ENCODE measurements around the gene SLC34A1.

SLC34A1 gene

DNA sequence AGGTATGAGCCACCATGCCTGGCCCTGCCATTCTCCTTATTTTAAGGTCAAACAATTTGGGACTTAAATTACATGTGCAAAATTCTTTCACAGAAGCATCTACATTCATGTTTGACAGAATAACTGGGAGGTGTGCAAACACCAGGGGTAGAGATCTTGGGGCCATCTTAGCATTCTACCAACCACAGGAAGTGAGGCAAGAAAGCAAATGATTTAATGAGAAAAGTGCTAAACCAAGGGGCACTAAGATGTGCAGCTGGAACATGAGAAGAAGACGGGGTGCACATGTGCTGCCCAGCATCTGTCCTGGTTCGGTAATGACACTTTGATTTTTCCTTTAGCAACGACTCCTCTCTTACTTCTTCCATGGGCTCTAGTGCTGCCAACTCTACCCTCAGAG is 26.3 kb downstream of the SLC34A1 start (continued):
- TF ChIP-seq, protein P1, sequence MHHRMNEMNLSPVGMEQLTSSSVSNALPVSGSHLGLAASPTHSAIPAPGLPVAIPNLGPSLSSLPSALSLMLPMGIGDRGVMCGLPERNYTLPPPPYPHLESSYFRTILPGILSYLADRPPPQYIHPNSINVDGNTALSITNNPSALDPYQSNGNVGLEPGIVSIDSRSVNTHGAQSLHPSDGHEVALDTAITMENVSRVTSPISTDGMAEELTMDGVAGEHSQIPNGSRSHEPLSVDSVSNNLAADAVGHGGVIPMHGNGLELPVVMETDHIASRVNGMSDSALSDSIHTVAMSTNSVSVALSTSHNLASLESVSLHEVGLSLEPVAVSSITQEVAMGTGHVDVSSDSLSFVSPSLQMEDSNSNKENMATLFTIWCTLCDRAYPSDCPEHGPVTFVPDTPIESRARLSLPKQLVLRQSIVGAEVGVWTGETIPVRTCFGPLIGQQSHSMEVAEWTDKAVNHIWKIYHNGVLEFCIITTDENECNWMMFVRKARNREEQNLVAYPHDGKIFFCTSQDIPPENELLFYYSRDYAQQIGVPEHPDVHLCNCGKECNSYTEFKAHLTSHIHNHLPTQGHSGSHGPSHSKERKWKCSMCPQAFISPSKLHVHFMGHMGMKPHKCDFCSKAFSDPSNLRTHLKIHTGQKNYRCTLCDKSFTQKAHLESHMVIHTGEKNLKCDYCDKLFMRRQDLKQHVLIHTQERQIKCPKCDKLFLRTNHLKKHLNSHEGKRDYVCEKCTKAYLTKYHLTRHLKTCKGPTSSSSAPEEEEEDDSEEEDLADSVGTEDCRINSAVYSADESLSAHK (tag by site-specific recombination; IDR thresholded peaks at IDR 0.05), result no peak
- TF ChIP-seq SP2 (tag by site-specific recombination; IDR thresholded peaks at IDR 0.05) (no peak), ZNF114 (tag by site-specific recombination; IDR thresholded peaks at IDR 0.05) (no peak), YY1 (tag by site-specific recombination; IDR thresholded peaks at IDR 0.05) (no peak), ZNF701 (tag by site-specific recombination; IDR thresholded peaks at IDR 0.05) (no peak), ZNF157 (tag by site-specific recombination; IDR thresholded peaks at IDR 0.05) (no peak)
- TF ChIP-seq, protein P2, sequence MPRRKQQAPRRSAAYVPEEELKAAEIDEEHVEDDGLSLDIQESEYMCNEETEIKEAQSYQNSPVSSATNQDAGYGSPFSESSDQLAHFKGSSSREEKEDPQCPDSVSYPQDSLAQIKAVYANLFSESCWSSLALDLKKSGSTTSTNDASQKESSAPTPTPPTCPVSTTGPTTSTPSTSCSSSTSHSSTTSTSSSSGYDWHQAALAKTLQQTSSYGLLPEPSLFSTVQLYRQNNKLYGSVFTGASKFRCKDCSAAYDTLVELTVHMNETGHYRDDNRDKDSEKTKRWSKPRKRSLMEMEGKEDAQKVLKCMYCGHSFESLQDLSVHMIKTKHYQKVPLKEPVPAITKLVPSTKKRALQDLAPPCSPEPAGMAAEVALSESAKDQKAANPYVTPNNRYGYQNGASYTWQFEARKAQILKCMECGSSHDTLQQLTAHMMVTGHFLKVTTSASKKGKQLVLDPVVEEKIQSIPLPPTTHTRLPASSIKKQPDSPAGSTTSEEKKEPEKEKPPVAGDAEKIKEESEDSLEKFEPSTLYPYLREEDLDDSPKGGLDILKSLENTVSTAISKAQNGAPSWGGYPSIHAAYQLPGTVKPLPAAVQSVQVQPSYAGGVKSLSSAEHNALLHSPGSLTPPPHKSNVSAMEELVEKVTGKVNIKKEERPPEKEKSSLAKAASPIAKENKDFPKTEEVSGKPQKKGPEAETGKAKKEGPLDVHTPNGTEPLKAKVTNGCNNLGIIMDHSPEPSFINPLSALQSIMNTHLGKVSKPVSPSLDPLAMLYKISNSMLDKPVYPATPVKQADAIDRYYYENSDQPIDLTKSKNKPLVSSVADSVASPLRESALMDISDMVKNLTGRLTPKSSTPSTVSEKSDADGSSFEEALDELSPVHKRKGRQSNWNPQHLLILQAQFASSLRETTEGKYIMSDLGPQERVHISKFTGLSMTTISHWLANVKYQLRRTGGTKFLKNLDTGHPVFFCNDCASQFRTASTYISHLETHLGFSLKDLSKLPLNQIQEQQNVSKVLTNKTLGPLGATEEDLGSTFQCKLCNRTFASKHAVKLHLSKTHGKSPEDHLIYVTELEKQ (tag by site-specific recombination; IDR thresholded peaks at IDR 0.05; ENCODE audit: borderline replicate concordance), result no peak
- TF ChIP-seq, protein P3, sequence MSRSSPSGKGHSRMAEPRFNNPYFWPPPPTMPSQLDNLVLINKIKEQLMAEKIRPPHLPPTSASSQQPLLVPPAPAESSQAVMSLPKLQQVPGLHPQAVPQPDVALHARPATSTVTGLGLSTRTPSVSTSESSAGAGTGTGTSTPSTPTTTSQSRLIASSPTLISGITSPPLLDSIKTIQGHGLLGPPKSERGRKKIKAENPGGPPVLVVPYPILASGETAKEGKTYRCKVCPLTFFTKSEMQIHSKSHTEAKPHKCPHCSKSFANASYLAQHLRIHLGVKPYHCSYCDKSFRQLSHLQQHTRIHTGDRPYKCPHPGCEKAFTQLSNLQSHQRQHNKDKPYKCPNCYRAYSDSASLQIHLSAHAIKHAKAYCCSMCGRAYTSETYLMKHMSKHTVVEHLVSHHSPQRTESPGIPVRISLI (tag by site-specific recombination; IDR thresholded peaks at IDR 0.05), result no peak
- TF ChIP-seq, protein P4, sequence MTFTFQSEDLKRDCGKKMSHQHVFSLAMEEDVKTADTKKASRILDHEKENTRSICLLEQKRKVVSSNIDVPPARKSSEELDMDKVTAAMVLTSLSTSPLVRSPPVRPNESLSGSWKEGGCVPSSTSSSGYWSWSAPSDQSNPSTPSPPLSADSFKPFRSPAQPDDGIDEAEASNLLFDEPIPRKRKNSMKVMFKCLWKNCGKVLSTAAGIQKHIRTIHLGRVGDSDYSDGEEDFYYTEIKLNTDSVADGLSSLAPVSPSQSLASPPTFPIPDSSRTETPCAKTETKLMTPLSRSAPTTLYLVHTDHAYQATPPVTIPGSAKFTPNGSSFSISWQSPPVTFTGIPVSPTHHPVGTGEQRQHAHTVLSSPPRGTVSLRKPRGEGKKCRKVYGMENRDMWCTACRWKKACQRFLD (tag by site-specific recombination; IDR thresholded peaks at IDR 0.05), result no peak
- TF ChIP-seq, protein P5, sequence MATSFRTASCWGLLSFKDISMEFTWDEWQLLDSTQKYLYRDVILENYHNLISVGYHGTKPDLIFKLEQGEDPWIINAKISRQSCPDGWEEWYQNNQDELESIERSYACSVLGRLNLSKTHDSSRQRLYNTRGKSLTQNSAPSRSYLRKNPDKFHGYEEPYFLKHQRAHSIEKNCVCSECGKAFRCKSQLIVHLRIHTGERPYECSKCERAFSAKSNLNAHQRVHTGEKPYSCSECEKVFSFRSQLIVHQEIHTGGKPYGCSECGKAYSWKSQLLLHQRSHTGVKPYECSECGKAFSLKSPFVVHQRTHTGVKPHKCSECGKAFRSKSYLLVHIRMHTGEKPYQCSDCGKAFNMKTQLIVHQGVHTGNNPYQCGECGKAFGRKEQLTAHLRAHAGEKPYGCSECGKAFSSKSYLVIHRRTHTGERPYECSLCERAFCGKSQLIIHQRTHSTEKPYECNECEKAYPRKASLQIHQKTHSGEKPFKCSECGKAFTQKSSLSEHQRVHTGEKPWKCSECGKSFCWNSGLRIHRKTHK (tag by site-specific recombination; IDR thresholded peaks at IDR 0.05), result no peak

DNA sequence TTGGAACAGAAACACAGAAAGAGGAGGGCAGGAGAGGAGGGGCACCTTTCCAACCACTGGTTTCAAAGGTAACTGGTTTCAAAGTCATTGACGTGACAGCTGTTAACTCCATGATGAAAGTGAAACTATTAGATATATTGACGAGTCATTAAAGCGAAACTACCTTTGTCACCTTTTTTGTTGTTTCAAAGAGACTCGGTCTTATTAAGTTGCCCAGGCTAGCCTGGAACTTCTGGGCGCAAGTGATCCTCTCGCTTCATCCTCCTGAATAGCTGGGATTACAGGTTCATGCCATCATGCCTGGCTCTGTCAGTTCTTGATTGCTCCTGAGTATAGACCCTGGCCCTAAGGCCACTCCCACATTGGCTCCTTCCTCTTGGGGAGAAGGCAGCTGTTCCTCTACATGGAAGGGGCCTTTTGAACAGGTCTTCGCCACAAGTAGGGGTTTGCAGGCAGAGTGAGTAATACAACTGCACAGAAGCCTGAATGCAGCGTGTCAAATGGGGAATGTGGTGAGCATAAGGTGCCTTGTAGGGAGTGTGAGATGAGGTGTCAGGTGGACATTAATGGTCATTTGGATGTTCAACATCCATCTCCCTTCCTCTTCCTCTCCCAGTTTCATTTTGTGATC is 28.5 kb downstream of the SLC34A1 start:
- H3K4me3 ChIP-seq (ENCODE audit: low read depth, low read length), result no peak overlapping the region
- H3K36me3 ChIP-seq (ENCODE audit: control insufficient read depth in 2 of 2, insufficient read depth in 1 of 2, low read length in 2 of 2), result no peaks in the 10 kb centered on the region
- H3K9me3 ChIP-seq (ENCODE audit: control insufficient read depth, insufficient read depth, low read depth, low read length), result no peaks in the 10 kb centered on the region
- no peak overlapping the region for H3K27ac ChIP-seq (ENCODE audit: extremely low read depth, low read depth, low read length)
- H3K4me1 ChIP-seq (ENCODE audit: control insufficient read depth, insufficient read depth, low read length), result no peaks in the 10 kb centered on the region
- CTCF ChIA-PET, result interaction anchor here (0.6 to 2.7 kb wide), 3 partner anchors 10 to 22 kb away, joined by 3 to 14 read pairs (median 8); no protein-coding TSS in a partner anchor
- POLR2A ChIA-PET, result interaction anchor here (0.9 to 1.7 kb wide), 2 partner anchors 13 to 100 kb away, joined by 3 to 6 read pairs; no protein-coding TSS in a partner anchor
- TF ChIP-seq ZNF768 (tag by site-specific recombination; IDR thresholded peaks at IDR 0.05) (no peak), ZNF701 (tag by site-specific recombination; IDR thresholded peaks at IDR 0.05) (no peak), ZNF660 (tag by site-specific recombination; IDR thresholded peaks at IDR 0.05) (no peak), YY1 (tag by site-specific recombination; IDR thresholded peaks at IDR 0.05) (no peak), ZNF184 (tag by site-specific recombination; IDR thresholded peaks at IDR 0.05) (no peak), ZNF830 (tag by site-specific recombination; IDR thresholded peaks at IDR 0.05; ENCODE audit: low read depth) (no peak)
- TF ChIP-seq, protein P6, sequence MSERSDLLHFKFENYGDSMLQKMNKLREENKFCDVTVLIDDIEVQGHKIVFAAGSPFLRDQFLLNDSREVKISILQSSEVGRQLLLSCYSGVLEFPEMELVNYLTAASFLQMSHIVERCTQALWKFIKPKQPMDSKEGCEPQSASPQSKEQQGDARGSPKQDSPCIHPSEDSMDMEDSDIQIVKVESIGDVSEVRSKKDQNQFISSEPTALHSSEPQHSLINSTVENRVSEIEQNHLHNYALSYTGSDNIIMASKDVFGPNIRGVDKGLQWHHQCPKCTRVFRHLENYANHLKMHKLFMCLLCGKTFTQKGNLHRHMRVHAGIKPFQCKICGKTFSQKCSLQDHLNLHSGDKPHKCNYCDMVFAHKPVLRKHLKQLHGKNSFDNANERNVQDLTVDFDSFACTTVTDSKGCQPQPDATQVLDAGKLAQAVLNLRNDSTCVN (tag by site-specific recombination; optimal IDR thresholded peaks at IDR 0.05), result no peak
- TF ChIP-seq, protein P7, sequence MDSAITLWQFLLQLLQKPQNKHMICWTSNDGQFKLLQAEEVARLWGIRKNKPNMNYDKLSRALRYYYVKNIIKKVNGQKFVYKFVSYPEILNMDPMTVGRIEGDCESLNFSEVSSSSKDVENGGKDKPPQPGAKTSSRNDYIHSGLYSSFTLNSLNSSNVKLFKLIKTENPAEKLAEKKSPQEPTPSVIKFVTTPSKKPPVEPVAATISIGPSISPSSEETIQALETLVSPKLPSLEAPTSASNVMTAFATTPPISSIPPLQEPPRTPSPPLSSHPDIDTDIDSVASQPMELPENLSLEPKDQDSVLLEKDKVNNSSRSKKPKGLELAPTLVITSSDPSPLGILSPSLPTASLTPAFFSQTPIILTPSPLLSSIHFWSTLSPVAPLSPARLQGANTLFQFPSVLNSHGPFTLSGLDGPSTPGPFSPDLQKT (IDR thresholded peaks at IDR 0.05; ENCODE audit: borderline replicate concordance, low read depth, low read length), result no peak
- TF ChIP-seq, protein P8, sequence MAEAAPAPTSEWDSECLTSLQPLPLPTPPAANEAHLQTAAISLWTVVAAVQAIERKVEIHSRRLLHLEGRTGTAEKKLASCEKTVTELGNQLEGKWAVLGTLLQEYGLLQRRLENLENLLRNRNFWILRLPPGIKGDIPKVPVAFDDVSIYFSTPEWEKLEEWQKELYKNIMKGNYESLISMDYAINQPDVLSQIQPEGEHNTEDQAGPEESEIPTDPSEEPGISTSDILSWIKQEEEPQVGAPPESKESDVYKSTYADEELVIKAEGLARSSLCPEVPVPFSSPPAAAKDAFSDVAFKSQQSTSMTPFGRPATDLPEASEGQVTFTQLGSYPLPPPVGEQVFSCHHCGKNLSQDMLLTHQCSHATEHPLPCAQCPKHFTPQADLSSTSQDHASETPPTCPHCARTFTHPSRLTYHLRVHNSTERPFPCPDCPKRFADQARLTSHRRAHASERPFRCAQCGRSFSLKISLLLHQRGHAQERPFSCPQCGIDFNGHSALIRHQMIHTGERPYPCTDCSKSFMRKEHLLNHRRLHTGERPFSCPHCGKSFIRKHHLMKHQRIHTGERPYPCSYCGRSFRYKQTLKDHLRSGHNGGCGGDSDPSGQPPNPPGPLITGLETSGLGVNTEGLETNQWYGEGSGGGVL (tag by site-specific recombination; IDR thresholded peaks at IDR 0.05), result no peak
- TF ChIP-seq, protein P9, sequence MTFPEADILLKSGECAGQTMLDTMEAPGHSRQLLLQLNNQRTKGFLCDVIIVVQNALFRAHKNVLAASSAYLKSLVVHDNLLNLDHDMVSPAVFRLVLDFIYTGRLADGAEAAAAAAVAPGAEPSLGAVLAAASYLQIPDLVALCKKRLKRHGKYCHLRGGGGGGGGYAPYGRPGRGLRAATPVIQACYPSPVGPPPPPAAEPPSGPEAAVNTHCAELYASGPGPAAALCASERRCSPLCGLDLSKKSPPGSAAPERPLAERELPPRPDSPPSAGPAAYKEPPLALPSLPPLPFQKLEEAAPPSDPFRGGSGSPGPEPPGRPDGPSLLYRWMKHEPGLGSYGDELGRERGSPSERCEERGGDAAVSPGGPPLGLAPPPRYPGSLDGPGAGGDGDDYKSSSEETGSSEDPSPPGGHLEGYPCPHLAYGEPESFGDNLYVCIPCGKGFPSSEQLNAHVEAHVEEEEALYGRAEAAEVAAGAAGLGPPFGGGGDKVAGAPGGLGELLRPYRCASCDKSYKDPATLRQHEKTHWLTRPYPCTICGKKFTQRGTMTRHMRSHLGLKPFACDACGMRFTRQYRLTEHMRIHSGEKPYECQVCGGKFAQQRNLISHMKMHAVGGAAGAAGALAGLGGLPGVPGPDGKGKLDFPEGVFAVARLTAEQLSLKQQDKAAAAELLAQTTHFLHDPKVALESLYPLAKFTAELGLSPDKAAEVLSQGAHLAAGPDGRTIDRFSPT (tag by site-specific recombination; IDR thresholded peaks at IDR 0.05), result no peak

Measured in HEK293 (cell line).